Amygdala (tissue), 56 donors: ENCODE measurements around the gene LRRC27.
A peak's percentile ranks its signal among the peaks of the same experiment; 100 is the strongest.
"Not testable (repeated sequence)": the region's sequence is repeated elsewhere in the genome, so short reads cannot be mapped to it uniquely, and the experiment has no call there.

Experiments used
- DNase-seq, 56 donors: peaks; one replicate each; lab custom pipeline; 2025; lab: John Stamatoyannopoulos, UW

Gene LRRC27

DNA sequence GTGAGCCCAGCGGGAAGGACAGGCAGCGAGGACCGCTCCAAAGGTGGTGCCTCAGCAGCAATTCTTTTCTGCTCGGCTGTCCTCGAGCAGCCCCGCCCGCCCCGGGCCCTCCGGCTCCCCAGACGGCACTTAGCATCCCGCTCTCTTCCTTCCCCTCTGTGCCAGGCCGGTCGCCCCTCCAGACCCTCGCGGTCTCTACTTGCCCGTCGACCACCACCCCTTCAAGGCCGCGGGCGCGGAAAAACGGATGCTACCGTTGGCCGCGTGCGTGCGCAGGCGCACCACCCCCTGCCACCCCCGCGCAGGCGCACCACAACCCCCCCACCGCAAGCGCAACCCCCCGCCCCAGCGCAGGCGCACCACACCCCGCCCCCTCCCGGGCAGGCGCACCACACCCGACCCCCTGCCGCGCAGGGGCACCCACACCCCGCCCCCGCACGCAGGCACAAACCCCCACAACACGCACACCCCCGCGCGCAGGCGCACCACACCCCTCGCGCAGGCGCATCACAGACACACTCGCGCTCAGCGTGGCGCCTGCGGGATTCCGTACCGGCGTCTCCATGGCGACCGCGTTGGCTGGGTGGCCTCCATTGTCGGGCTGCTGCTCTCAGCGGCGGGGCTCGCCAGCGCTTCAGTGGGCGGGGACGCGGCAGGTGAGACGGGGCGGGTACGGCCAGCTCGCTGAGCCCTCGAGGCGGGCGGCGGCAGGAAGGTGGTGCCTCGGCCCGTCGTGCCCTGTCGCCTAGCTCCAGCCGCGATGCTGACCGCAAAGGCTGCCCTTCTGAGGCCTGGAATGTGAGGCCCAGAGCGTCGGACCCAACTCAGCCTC is at the start of gene LRRC27:
TSS of gene LRRC27 (plus strand) at position 593 of the 832 bp plus-strand sequence. CDS start 1,332 bp downstream, outside the sequence.
- peak; percentile 75 to 100 (median 95) for DNase-seq

DNA sequence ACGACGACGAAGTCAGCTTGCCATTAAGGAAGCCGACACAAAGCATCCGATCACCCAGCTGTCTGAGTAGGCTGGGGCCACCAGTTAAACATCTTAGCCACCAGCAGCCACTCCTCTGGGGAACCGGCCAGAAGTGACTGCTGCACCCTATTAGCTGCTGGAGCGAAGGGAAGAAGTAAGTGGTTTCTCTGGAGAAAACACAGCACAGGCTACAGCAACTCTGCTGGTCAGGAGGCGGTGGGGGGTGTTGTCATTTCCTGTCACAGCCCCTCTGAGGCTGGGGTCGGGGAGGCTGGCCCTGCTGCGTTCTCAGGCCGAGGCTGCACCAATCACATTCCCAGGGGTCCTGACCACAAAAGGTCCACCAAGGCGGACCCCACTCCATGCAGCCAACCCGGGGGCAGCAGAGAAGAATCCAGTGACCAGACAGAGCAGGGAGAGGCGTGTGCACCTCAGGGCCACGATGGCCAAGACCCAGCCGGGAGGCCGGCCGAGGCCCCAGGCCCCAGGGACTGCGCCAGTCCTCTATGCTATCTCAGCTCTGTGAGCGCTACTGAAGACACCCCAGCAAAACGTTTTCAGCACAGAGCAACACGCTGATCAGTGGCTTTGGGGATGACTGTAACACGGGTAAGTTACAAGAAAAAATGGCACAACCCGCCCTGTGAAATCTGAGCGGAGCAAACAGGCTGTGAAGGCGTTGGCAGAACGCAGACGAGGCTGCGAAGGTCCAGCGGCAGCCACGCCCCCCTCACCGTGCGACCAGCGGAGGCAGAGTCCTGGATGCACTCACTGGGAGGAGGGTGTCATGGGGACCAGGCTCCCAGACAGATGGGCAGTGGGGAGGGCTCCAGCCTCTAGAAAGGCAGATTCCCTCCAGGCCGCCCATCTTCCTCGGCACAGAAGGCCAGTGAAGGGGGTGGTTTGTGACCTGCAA is 49.1 kb upstream of the LRRC27 start:
- DNase-seq = peak in 1 of 56 donors; percentile 70

DNA sequence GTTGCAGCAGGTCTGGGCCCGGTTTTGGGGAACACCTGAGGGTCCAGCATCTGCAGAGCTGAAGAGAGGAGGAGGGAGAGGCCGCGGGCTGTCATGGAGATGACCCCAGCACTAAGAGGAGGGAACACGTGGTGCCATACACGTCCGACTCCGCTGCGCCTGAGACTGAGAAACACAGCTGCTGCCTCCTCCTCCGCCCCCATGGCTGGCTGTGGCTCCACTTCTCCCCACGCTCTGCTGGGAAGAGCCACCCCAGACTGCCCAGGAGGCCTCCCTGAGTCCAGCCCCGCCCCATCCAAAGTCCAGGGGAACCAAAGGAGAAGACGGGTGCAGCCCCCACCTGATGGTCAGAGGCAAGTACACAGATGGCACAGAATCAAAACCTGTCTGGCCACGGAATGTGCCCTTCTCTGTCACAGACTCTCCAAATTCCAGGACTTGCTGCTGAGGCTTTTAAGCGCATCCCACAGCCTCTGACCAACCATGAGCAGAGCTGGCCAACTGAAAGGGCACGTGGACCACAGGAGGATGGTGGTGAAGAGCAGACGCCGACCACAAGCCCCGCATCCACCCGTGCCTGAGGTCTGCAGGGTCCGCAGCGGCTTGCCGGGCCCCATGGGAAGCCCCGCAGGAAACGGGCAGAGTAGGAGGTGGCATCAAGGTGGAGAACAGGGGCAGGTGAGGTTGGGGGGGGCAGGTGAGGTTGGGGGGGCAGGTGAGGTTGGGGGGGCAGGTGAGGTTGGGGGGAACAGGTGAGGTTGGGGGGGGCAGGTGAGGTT is 48.2 kb upstream of the LRRC27 start:
- peak in 2 of 56 donors; percentile 43 to 70 for DNase-seq

DNA sequence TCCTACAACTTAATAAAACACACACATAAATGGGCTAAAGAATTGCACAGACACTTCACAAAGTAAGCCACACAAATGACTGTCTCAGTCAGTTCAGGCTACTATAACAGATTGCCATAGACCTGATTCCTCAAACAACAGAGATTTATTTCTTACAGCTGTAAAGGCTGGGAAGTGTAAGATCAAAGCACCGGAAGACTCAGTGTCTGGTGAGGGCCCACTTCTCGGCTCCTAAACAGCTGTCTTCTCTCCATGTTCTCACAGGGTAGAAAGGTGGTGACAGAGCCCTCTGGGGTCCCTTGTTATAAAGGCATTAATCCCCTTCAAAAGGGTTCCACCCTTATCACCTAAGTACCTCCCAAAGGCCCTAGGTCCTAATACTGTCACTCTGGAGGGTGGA is 42.6 kb upstream of the LRRC27 start:
- no peak for DNase-seq

DNA sequence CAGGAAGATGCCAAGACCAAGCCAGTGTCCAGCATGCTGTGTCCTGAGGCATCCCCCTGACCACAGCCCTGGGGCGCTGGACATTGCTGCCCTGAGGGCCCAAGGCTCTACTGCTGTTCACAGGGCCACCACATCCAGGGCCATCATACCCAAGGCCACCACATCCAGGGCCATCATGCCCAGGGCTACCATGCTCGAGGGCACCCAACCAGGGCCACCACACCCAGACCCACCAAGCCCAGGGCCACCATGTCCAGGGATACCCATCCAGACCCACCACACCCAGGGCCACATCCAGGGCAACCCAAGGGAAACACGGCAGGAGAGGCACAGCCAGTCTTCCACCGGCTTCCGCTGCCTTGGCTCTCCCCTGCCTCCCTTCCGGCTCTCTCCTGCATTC is 41.4 kb upstream of the LRRC27 start:
- DNase-seq = no peak

DNA sequence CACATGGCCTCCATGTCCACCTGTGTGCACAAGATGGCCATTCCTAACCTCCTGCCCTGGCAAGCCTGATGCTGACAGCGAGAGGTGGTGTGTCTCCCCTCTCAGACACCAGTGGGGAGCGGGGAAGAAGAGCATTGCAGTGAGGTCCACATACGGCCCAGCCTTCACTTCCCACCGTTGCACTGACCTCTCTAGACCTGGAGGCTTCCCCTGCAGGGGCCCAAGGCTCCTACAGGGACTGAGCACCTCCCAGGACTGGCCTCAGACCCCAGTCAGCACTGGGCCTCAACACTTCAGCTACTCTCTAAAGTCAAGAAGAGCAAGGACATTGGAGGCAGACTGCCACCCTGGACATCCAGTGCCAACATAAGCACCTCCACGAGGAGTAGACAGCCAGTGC is 40.2 kb upstream of the LRRC27 start:
- no peak for DNase-seq

DNA sequence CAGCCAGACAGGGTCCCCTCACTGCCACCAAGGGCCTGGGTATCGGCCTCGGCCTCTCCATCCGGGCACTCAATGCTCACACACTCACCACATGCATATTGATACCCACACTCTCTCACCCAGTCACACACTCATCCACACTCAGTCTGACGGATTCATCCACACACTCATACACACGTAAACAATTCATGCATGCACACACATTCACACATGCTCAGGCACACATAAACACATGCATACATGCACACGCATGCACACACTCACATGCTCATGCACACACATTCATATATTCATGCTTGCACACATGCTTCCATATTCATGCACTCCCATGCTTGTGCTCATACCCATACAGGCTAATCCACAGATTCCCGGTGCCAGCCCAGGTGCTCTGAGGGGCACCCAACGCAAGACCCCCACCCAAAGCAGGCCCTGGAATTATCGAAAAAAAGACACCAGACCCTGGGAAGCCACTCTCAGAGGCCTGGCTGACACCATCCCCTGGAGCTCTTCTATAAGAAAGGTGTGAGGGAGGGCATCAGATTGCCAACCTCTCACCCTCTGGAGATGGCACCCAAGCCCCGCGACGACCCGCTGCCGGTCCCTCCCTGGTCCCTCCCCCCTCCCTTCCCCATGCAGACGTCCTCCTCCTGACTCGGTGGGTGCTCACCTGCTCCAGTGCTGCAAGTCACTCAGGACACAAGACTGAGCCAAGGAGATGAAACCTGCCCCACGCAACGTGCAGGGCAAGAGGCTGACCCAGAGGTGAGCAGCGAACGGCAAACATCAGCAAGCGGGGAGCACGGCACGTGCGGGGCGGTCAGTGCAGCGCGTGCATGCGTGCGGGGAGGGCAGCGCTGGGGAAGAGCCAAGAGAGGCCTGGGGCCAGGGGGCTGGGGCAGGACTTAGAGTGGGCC is 39.4 kb upstream of the LRRC27 start:
- no peak for DNase-seq

DNA sequence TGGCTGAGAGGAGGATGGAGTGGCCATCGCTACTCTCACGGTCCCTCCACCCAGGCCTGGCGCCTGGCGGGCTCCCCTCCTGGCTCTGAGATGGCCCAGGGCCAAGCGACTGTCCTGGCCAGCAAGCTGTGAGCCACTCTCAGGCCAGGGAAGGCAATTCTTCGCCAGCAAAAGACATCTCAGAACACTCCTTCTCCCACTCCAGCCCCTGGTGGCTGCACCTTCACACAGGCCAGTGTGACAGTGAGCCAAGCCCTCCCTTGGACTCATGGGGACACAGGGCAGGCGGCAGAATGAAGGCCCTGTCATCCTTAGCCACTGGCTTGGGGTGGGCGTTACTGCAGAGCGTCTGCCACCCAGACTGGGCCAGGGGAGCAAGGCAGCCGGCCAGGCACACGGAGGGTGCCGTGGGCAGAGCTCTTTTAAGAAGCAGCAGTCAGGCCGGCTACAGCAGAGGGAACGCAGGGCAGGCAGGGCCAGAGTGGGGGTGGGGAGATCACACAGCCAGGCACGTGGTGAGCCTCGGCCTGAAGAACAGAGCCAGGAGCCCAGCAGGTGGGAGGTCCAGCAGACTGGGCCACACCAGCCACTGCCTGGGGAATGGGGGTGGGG is 38.7 kb upstream of the LRRC27 start:
- DNase-seq = peak in 31 of 56 donors; percentile 28 to 76 (median 55)

DNA sequence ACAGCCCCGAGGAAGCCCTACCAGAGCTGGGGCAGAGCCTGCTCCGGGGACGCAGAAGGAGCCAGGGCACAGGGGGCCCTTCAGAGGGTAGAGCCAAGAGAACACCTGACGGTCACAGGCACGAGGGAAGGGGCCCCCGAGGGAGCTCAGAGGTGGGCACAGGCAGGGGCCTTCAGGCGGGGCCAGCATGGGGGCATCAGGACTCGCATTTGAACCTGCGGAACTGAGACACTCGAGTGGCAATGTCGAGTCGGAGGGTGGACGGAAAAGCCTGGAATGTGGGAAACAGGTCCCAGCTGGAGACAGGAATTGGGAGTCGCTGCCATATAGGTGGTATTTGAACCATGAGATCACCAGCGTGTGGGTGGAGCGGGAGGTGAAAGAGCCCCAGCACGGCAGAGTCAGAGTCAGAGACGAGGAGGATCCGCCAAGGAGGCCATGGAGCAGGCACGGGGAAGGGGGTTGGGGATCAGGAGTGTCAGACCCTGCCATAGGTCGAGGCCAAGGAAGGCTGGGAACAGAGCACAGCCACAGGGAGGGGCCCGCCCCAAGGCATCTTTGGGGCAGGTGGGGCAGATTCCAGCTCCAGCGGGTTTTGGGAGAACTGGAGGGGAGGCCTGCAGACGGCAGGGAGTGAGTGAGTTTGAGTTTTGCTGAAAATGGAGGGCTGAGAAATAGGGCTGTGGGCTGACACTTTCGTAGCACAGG is 38.0 kb upstream of the LRRC27 start:
- DNase-seq = no peak

DNA sequence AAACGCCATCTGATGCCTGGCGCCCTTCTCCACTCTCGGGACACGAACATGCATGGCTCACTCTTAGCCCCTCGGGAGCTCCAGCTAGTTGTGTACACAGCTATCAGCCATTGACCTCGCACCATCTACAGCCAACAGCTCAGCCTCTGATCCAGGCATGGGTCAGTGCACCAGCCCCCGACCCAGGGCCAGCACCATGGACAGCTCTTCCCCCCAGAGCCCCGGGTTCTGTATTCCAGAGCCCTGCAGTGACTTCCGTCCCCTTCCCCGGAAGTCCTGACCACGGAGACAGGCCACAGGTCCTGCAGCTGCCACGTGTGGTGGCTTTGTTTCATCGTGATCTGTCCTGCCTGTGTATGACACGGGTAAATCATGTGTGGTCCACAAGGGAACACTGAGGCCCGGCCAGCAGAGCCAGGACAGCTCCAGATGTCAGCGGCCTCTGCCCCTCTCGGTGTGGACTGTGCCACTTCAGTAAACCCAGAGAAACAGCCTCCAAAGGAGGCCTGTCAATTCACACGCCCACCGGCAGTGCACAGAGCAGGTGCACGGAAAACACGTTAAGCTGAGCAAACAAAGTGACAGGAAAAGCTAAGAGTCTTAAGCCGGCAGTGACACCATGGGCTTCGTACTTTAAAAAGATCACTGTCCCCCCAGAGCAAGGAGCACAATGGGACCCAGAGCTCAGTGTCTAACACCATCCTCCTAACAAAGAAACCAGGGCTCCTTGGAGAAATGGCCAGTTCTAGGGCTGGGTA is 37.3 kb upstream of the LRRC27 start:
- no peak for DNase-seq

DNA sequence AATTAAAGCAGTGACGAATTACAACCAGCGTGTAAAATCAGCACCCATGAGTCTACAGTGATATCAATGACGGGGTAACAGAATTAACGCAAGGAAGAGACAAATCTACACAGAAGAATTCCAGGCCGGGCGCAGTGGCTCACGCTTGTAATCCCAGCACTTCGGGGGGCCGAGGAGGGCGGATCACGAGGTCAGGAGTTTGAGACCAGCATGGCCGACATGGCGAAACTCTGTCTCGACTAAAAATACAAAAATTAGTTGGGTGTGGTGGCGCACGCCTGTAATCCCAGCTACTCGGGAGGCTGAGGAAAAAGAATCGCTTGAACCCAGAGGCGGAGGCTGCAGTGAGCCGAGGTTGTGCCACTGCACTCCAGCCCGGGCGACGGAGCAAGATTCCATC is 36.5 kb upstream of the LRRC27 start:
- not testable (repeated sequence) for DNase-seq

DNA sequence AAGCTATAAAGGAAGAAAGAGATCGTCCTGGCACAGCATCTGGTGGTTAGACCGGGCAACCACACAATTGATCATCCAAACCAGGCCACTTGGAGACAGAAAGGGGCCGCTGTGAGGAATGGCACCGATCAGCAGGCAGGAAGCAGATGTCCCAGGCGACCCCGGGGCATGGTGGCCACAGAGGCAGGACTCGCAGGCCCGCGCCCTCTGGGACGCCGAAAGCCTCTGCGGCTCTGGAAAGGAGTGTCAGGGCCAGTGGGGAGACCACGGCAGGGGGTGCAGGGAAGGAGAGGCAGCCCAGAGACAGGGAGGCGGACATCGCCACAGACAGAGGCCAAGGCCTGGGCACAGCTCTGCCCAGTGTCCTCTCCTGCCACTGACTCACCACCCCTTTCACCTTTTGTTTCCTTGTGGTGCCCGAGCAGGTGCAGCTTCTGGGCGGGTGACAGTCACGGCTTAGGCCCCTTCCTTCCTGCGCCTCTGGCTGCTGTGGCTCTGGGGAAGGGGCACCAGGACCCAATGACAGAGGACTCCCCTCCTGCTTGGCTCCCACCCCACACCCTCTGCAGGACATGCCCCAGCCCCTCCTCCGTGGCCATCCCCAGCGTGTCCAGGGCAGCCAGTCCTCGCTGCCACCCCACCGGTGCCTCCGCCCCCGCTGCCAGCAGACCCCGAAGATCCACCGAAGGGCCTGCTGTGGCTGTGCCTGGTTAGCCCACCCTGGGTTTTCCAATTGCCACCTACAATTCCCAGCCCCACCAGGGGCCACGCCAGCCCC is 35.1 kb upstream of the LRRC27 start:
- no peak for DNase-seq

DNA sequence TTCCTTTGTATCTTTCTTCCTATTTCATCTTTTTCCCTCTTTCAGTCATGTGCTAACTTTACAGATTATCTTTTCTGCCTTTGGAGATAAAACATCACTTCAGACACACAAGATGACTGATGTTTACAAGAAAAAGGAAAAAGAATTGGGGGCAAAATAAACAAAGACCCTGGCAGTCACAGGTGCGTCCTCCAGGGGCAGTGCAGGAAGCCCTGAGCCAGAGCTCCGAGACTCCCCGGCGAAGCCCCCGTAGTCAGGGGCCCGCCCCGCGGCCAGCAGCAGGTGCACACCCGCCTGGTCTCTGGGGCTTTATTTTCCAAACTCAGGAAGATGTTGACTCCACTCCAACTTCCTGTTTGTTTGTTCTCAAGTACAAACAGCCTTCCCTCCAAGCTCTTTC is 34.5 kb upstream of the LRRC27 start:
- DNase-seq = no peak

DNA sequence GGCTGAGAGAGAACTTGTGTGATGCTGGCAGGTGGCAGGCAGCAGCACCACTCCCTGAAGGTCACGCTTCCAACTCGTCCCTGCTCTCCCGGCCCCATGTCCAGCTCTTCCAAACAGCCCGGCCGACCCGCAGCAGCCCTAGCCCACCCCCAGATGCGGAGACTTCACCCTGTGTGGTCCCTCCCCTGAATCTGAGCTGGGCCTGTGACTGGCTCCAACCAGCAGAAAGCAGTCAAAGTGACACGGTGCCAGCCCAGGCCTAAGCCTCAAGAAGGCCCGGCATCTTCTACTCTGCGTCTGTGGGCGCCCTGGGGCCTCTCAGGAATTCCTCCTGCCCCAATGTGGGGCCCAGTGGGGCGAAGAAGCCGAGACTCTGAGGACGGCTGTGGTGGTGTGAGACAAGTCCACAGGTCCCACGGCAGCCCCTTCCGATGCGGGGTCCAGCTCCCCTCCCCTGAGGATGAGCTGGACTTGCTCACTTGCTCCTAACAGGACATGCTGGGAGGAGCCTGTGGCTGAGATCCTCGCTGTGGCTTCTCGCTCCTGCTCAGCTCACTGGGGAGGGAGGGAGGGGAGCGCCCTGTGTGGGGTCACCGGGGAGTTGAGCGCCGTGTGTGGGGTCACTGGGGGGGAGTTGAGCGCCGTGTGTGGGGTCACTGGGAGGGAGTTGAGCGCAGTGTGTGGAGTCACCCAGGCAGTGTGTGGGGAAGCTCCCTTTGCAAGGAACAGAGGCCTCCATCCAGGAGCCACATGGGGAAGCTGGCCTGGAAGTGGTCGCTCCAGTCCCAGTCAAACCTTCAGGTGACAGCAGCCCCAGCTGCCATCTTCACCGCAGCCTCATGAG is 33.7 kb upstream of the LRRC27 start:
- no peak for DNase-seq

DNA sequence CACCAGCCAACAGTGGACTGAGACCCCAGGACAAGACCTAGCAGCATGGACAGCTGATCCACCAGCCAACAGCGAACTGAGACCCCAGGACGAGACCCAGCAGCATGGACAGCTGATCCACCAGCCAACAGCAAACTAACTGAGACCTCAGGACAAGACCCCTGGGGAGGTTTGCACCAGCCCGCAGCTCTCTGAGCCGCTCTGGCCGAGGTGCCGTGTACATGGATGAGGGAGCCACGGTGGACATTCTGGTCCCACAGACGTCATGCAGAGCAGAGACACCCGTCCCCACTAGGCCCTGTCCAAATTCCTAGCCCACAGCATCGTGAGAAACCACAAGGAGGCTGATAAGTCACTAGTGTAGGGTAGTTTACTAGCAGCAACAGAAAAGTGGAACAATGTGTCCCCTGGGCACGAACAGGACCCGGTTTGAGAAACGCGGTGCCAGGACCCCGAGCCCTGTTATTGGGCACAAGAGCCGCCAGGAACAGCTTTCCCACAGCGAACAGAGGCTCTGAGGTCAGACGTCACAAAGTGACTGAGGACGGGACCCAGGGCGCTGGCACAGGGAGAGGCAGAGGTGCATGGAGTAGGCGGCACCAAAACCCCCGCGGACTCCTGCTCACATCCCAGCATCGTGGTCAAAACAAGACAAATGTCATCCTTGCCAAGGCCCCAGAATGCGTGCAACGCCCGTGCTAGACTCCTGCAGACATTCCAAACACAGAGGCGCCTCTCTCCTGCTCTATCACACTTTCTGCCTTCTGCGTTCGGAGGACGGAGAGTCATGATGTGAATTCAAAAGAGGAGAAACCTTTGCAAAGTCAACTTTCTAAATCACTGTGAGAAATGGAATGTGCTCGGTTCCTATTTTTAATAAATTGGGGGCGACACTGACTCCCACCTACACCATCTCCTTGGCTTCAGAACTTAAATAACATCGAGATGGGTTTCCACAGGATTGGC is 32.3 kb upstream of the LRRC27 start:
- DNase-seq = no peak
